H1 (cell line): ENCODE results near the gene RIBC2. TPM values are rescaled to one million over a fixed set of nuclear protein-coding genes. Genes with fewer than 3 reads are reported as not detected.

ENCODE experiments used
- CTCF ChIA-PET: fragments of 300-600 bp; sonication (Branson Sonifier 250); formaldehyde crosslinking; loops from one replicate; lab custom pipeline; 2021; ENCODE audit not compliant: partially characterized antibody; lab: Charles Lee
- POLR2A ChIA-PET: fragments of 300-600 bp; sonication (Branson Sonifier 250); formaldehyde crosslinking; loops from one replicate; lab custom pipeline; 2021; ENCODE audit warnings: inconsistent platforms; ENCODE audit not compliant: partially characterized antibody; lab: Charles Lee
- DNase-seq, 2 experiments: peaks; one replicate each; pipeline versions ENCODE4 v3.0.0 to v3.0.0-alpha.2; 2010 to 2022; ENCODE audit warnings: low spot score in 2 of 2, low read depth in 1 of 2, mixed read lengths in 1 of 2
- FAIRE-seq: peaks from 2 replicates; lab custom pipeline; 2011; peaks lifted over from hg19 to GRCh38; lab: Jason Lieb, UNC
- H2AFZ ChIP-seq: 2 replicates; pipeline ENCODE4 v1.8.1; 2012; ENCODE audit warnings: low read length, inconsistent platforms
- H2AK5ac ChIP-seq: 2 replicates; pipeline ENCODE4 v1.6.1; 2013; ENCODE audit warnings: low read depth, low read length
- H2BK120ac ChIP-seq: replicated peaks from 2 replicates; pipeline ENCODE3; 2013; ENCODE audit warnings: low read depth, low read length, inconsistent platforms
- H2BK12ac ChIP-seq: 2 replicates; pipeline ENCODE4 v1.6.1; 2013; ENCODE audit warnings: low read depth, low read length
- H2BK15ac ChIP-seq: 2 replicates; pipeline ENCODE4 v1.6.1; 2013; ENCODE audit warnings: low read length
- H2BK20ac ChIP-seq: 2 replicates; pipeline ENCODE4 v1.6.1; 2013; ENCODE audit warnings: low read length
- H2BK5ac ChIP-seq: 2 replicates; pipeline ENCODE4 v1.6.1; 2013; ENCODE audit warnings: low read depth, low read length
- H3K14ac ChIP-seq: 2 replicates; pipeline ENCODE4 v1.6.1; 2013; ENCODE audit warnings: inconsistent platforms; ENCODE audit not compliant: insufficient read length
- H3K18ac ChIP-seq: 2 replicates; pipeline ENCODE4 v1.6.1; 2013; ENCODE audit warnings: low read length; ENCODE audit errors: extremely low read depth
- H3K23ac ChIP-seq: 2 replicates; pipeline ENCODE4 v1.6.1; 2013; ENCODE audit warnings: inconsistent platforms; ENCODE audit not compliant: insufficient read length
- H3K23me2 ChIP-seq: 2 replicates; pipeline ENCODE4 v1.6.1; 2013; ENCODE audit warnings: low read depth, low read length
- H3K27ac ChIP-seq: 2 replicates; pipeline ENCODE4 v1.6.1; 2011; ENCODE audit warnings: low read depth, low read length, inconsistent platforms
- H3K27me3 ChIP-seq, 4 experiments: replicated peaks in 1 of 4; 1 replicate in 1 of 4; 2 replicates in 3 of 4; pipeline versions ENCODE4 v1.6.1 to v1.8.1; 2011 to 2013; ENCODE audit warnings: low read length in 3 of 4, mild to moderate bottlenecking in 3 of 4, inconsistent platforms in 2 of 4, mixed read lengths in 2 of 4, moderate library complexity in 1 of 4; ENCODE audit not compliant: control insufficient read depth in 3 of 4, insufficient read depth in 3 of 4; ENCODE audit errors: extremely low read depth in 1 of 4
- H3K36me3 ChIP-seq, 4 experiments: 2 replicates each; pipeline versions ENCODE4 v1.6.1 to v1.8.1; 2011 to 2013; ENCODE audit warnings: mild to moderate bottlenecking in 4 of 4, low read length in 3 of 4, moderate library complexity in 2 of 4, control low read depth in 1 of 4, inconsistent platforms in 1 of 4; ENCODE audit not compliant: insufficient read depth in 4 of 4, control insufficient read depth in 2 of 4
- H3K4ac ChIP-seq: replicated peaks from 2 replicates; pipeline ENCODE3; 2013; ENCODE audit warnings: low read length, low read depth, mixed read lengths, inconsistent platforms; ENCODE audit not compliant: insufficient read length
- H3K4me1 ChIP-seq, 4 experiments: replicated peaks in 1 of 4; 1 replicate in 1 of 4; 2 replicates in 3 of 4; pipeline versions ENCODE4 v1.6.1 to v1.8.1; 2011 to 2013; ENCODE audit warnings: low read length in 3 of 4, inconsistent platforms in 2 of 4, mixed read lengths in 1 of 4; ENCODE audit not compliant: insufficient read depth in 4 of 4, control insufficient read depth in 3 of 4
- H3K4me2 ChIP-seq, 2 experiments: 2 replicates each; pipeline versions ENCODE4 v1.6.1 to v1.8.1; 2011 to 2013; ENCODE audit warnings: low read depth in 2 of 2, low read length in 2 of 2, control low read depth in 1 of 2, inconsistent platforms in 1 of 2, mild to moderate bottlenecking in 1 of 2; ENCODE audit not compliant: insufficient read depth in 1 of 2
- H3K4me3 ChIP-seq, 4 experiments: fragments of 200-600, 300-600 bp in 1 of 4; sonication (generic), shearing (Covaris generic), sonication (Bioruptor Twin) in 1 of 4; 2 replicates each; pipeline versions ENCODE4 v1.5.1 to v1.8.1; 2011 to 2016; ENCODE audit warnings: low read length in 4 of 4, low read depth in 3 of 4, control low read depth in 2 of 4, inconsistent platforms in 2 of 4, mild to moderate bottlenecking in 2 of 4, mixed read lengths in 1 of 4, moderate library complexity in 1 of 4; ENCODE audit not compliant: insufficient read depth in 2 of 4; ENCODE audit errors: extremely low read depth in 1 of 4
- H3K56ac ChIP-seq: replicated peaks from 2 replicates; pipeline ENCODE3; 2013; ENCODE audit warnings: low read depth, mild to moderate bottlenecking, mixed read lengths, low read length, inconsistent platforms; ENCODE audit not compliant: insufficient read length
- H3K79me1 ChIP-seq: 2 replicates; pipeline ENCODE4 v1.6.1; 2013; ENCODE audit warnings: low read depth, low read length, control low read depth
- H3K79me2 ChIP-seq, 2 experiments: 2 replicates each; pipeline versions ENCODE4 v1.6.1 to v1.8.1; 2012 to 2013; ENCODE audit warnings: low read length in 2 of 2, mild to moderate bottlenecking in 2 of 2, inconsistent platforms in 1 of 2; ENCODE audit not compliant: insufficient read depth in 2 of 2, control insufficient read depth in 1 of 2
- H3K9ac ChIP-seq, 4 experiments: replicated peaks in 1 of 4; 1 replicate in 1 of 4; 2 replicates in 3 of 4; pipeline versions ENCODE4 v1.6.1 to v1.8.1; 2011 to 2013; ENCODE audit warnings: low read depth in 3 of 4, low read length in 3 of 4, control low read depth in 2 of 4, mild to moderate bottlenecking in 2 of 4, moderate library complexity in 2 of 4, inconsistent platforms in 1 of 4; ENCODE audit errors: extremely low read depth in 1 of 4
- H3K9me3 ChIP-seq, 2 experiments: 2 replicates each; pipeline versions ENCODE4 v1.6.1 to v1.8.1; 2012 to 2013; ENCODE audit warnings: mild to moderate bottlenecking in 2 of 2, moderate library complexity in 2 of 2, control low read depth in 1 of 2, inconsistent platforms in 1 of 2, low read depth in 1 of 2, low read length in 1 of 2, mixed read lengths in 1 of 2; ENCODE audit not compliant: insufficient read depth in 2 of 2
- H4K20me1 ChIP-seq, 2 experiments: replicated peaks in 1 of 2; 2 replicates each; pipeline versions ENCODE3 to v1.8.1; 2011 to 2013; ENCODE audit warnings: inconsistent platforms in 2 of 2, low read length in 2 of 2, mild to moderate bottlenecking in 1 of 2; ENCODE audit not compliant: insufficient read depth in 2 of 2, control insufficient read depth in 1 of 2
- H4K5ac ChIP-seq: 2 replicates; pipeline ENCODE4 v1.6.1; 2013; ENCODE audit warnings: low read length, low read depth, mixed read lengths, inconsistent platforms; ENCODE audit not compliant: insufficient read length
- H4K8ac ChIP-seq: 2 replicates; pipeline ENCODE4 v1.8.0; 2013; ENCODE audit warnings: mild to moderate bottlenecking, moderate library complexity, low read length, inconsistent platforms; ENCODE audit not compliant: insufficient read depth; ENCODE audit errors: extremely low read depth
- H4K91ac ChIP-seq: replicated peaks from 2 replicates; pipeline ENCODE3; 2013; ENCODE audit warnings: low read length, mixed read lengths, inconsistent platforms; ENCODE audit not compliant: insufficient read length
- ASH2L ChIP-seq: fragments of 200-600, 300-600 bp; sonication (generic); IDR thresholded peaks from one replicate; pipeline ENCODE4 v1.7.1; 2017; ENCODE audit warnings: low read length
- CHD2 ChIP-seq: IDR thresholded peaks from 2 replicates; pipeline ENCODE4 v1.6.1; 2012; ENCODE audit warnings: low read length, improper control_type of control experiment
- GABPA ChIP-seq: IDR thresholded peaks from 2 replicates; pipeline ENCODE4 v1.6.1; 2011; ENCODE audit warnings: mild to moderate bottlenecking, low read length, moderate library complexity, borderline replicate concordance; ENCODE audit not compliant: insufficient read depth
- GTF2F1 ChIP-seq: IDR thresholded peaks from 2 replicates; pipeline ENCODE4 v1.6.1; 2012; ENCODE audit warnings: low read depth, low read length, improper control_type of control experiment, borderline replicate concordance
- JUN ChIP-seq: IDR thresholded peaks from 2 replicates; pipeline ENCODE4 v1.6.1; 2011; ENCODE audit warnings: low read depth, mild to moderate bottlenecking, improper control_type of control experiment, low read length
- KDM4A ChIP-seq: IDR thresholded peaks from one replicate; pipeline ENCODE4 v1.7.1; 2012; ENCODE audit warnings: low read depth, mild to moderate bottlenecking, moderate library complexity, low read length, inconsistent platforms; ENCODE audit not compliant: severe bottlenecking
- MAFK ChIP-seq: IDR thresholded peaks from 2 replicates; pipeline ENCODE4 v1.6.1; 2012; ENCODE audit warnings: low read depth, mild to moderate bottlenecking, improper control_type of control experiment, low read length
- NANOG ChIP-seq: IDR thresholded peaks from 2 replicates; pipeline ENCODE4 v1.6.1; 2011; ENCODE audit warnings: low read length, low read depth, mild to moderate bottlenecking, inconsistent platforms; ENCODE audit not compliant: insufficient read depth, poor library complexity, severe bottlenecking
- PHF8 ChIP-seq: fragments of 200-600 bp; sonication (generic); conservative IDR thresholded peaks from 2 replicates; pipeline ENCODE4 v1.7.1; 2012; ENCODE audit warnings: low read depth, mild to moderate bottlenecking, inconsistent platforms, low read length, moderate library complexity
- POLR2A ChIP-seq, 2 experiments: IDR thresholded peaks; 1 replicate in 1 of 2; 2 replicates in 1 of 2; pipeline ENCODE4 v1.6.1; 2011; ENCODE audit warnings: low read depth in 2 of 2, low read length in 2 of 2, mild to moderate bottlenecking in 2 of 2; ENCODE audit errors: control extremely low read depth in 1 of 2
- SP2 ChIP-seq: IDR thresholded peaks from 2 replicates; pipeline ENCODE4 v1.6.1; 2012; ENCODE audit warnings: mild to moderate bottlenecking, low read length, inconsistent platforms
- WGBS, 2 experiments: shearing (Covaris generic) in 1 of 2; methylation state at CpG; one replicate each; pipeline versions ENCODE4 v1.1.6 to v1.1.7; 2013 to 2015; ENCODE audit warnings: low lambda C conversion rate in 2 of 2, mixed read lengths in 2 of 2, inconsistent platforms in 1 of 2, low coverage in 1 of 2, missing lambda C conversion rate in 1 of 2; ENCODE audit not compliant: insufficient replicate concordance in 2 of 2, insufficient coverage in 1 of 2, insufficient read length in 1 of 2; ENCODE audit errors: extremely low coverage in 1 of 2, missing lambda C conversion rate in 1 of 2; 5-methylcytosine and 5-hydroxymethylcytosine counted together
- polyA plus RNA-seq, 7 experiments: library from polyadenylated mRNA; depleted of rRNA in 3 of 7; stranded (reverse) in 5 of 7; unstranded in 2 of 7; fragments of >200 nt in 5 of 7; fragments of 200-250 nt in 2 of 7; gene quantifications; 1 replicate in 5 of 7; 2 replicates in 1 of 7; 4 replicates in 1 of 7; pipeline versions ENCODE4 v1.2.1 to v1.2.3, GENCODE V29; 2011 to 2013; ENCODE audit warnings: missing spikeins in 2 of 7, mixed read lengths in 2 of 7
- total RNA-seq: library from RNA; stranded (reverse); fragmentation: NEBNext Ultra II Directional; extraction: Animal tissue kit (Norgen Biotek cat#: 25700); gene quantifications from 2 replicates; pipeline ENCODE4 v1.2.1, GENCODE V29; 2021

Gene RIBC2
- total and polyA plus RNA-seq, 2 of the 8 experiments (the other 6 are each of a cell fraction or from before 2014, with no cell fraction given), result 0.79 to 2.1 TPM

GRCh38 chr22:45450921-45451651 is 37.6 kb downstream of the RIBC2 start:
- Histone ChIP-seq H2AK5ac (no peak overlapping the region), H2AFZ (no peak overlapping the region), H3K23ac (no peak overlapping the region), H3K36me3 (no peaks in the 10 kb centered on the region), H3K9ac (no peak overlapping the region), H2BK15ac (no peak overlapping the region), H3K79me2 (no peaks in the 10 kb centered on the region), H3K27me3 (no peaks in the 10 kb centered on the region), H4K8ac (no peak overlapping the region), H3K27ac (no peak overlapping the region), H3K23me2 (no peaks in the 10 kb centered on the region), H3K4me1 (no peaks in the 10 kb centered on the region), H3K14ac (no peak overlapping the region), H3K9me3 (no peaks in the 10 kb centered on the region), H4K5ac (no peak overlapping the region), H4K20me1 (peaks cover 0 to 1% of the 10 kb centered on the region in 2 experiments), H3K56ac (no peak overlapping the region), H3K4ac (no peak overlapping the region), H2BK12ac (no peak overlapping the region), H3K79me1 (no peaks in the 10 kb centered on the region), H2BK120ac (no peak overlapping the region), H3K18ac (no peak overlapping the region), H4K91ac (no peak overlapping the region), H2BK5ac (no peak overlapping the region), H2BK20ac (no peak overlapping the region), H3K4me3 (no peak overlapping the region), H3K4me2 (no peak overlapping the region)
- no peak for FAIRE-seq
- WGBS, 2 experiments, result 79% methylated on average over 12 of the region's 12 CpGs; no CpG with 5 or more reads in 1 of the 2 experiments
- DNase-seq, result no peak
- POLR2A ChIA-PET, result no interaction called here
- CTCF ChIA-PET, result interaction anchor here (1.0 to 3.8 kb wide), 5 partner anchors 9 to 87 kb away, joined by 3 to 18 read pairs (median 3); no protein-coding TSS in a partner anchor
- TF ChIP-seq GTF2F1 (no peak), POLR2A (IDR thresholded peaks at IDR 0.05; ENCODE audit: control extremely low read depth in 1 of 2, low read depth in 2 of 2, low read length in 2 of 2) (no peak), GABPA (no peak), MAFK (no peak), KDM4A (no peak), NANOG (no peak), CHD2 (no peak), PHF8 (no peak), SP2 (no peak), ASH2L (no peak), JUN (no peak)
